ENCODE data around the gene CCNQ. TPM values are rescaled to one million over a fixed set of nuclear protein-coding genes. Genes with fewer than 3 reads are reported as not detected.

The CCNQ gene
- total RNA-seq, 1 experiment from 2014 or later: 27.0 TPM

GRCh38 chrX:153587342-153587741 lies 11.6 kb downstream of the CCNQ start:
- no peaks in the 10 kb centered on the region for H3K36me3 ChIP-seq
- H3K9me3 ChIP-seq (replicated peaks): no peaks in the 10 kb centered on the region
- no peak for DNase-seq
- no peak overlapping the region for H3K27ac ChIP-seq
- H3K4me3 ChIP-seq: no peak overlapping the region
- H3K27me3 ChIP-seq: no peaks in the 10 kb centered on the region
- H3K4me1 ChIP-seq: no peaks in the 10 kb centered on the region

GRCh38 chrX:153585827-153586226 lies 13.1 kb downstream of the CCNQ start:
- Histone ChIP-seq H3K4me3 (no peak overlapping the region), H3K27ac (no peak overlapping the region), H3K36me3 (no peaks in the 10 kb centered on the region), H3K27me3 (no peaks in the 10 kb centered on the region), H3K9me3 (replicated peaks) (no peaks in the 10 kb centered on the region), H3K4me1 (no peaks in the 10 kb centered on the region)
- DNase-seq: no peak

GRCh38 chrX:153583433-153583832 lies 15.5 kb downstream of the CCNQ start:
- no peaks in the 10 kb centered on the region for H3K4me1 ChIP-seq
- H3K9me3 ChIP-seq (replicated peaks): no peaks in the 10 kb centered on the region
- H3K27ac ChIP-seq: no peak overlapping the region
- DNase-seq: no peak
- H3K27me3 ChIP-seq: no peaks in the 10 kb centered on the region
- H3K4me3 ChIP-seq: no peak overlapping the region
- no peaks in the 10 kb centered on the region for H3K36me3 ChIP-seq

- Histone ChIP-seq H3K36me3 (no peaks in the 10 kb centered on the region), H3K9me3 (replicated peaks) (no peaks in the 10 kb centered on the region), H3K27me3 (no peaks in the 10 kb centered on the region), H3K27ac (no peak overlapping the region), H3K4me3 (no peak overlapping the region), H3K4me1 (no peaks in the 10 kb centered on the region)
- DNase-seq: peak; percentile 71 to 75
Measured at GRCh38 chrX:153582896-153583295, 16.0 kb downstream of the CCNQ start.

GRCh38 chrX:153580700-153581386 lies 18.1 kb downstream of the CCNQ start:
- Histone ChIP-seq H3K4me3 (no peak overlapping the region), H3K36me3 (no peaks in the 10 kb centered on the region), H3K4me1 (no peaks in the 10 kb centered on the region), H3K9me3 (replicated peaks) (no peaks in the 10 kb centered on the region), H3K27me3 (no peaks in the 10 kb centered on the region), H3K27ac (no peak overlapping the region)
- DNase-seq: no peak

- Histone ChIP-seq H3K27me3 (no peaks in the 10 kb centered on the region), H3K27ac (no peak overlapping the region), H3K36me3 (no peaks in the 10 kb centered on the region), H3K4me1 (no peaks in the 10 kb centered on the region), H3K4me3 (no peak overlapping the region), H3K9me3 (replicated peaks) (no peaks in the 10 kb centered on the region)
- no peak for DNase-seq
Measured at GRCh38 chrX:153578889-153579288, 20.1 kb downstream of the CCNQ start.

- H3K27ac ChIP-seq: no peak overlapping the region
- H3K27me3 ChIP-seq: no peaks in the 10 kb centered on the region
- no peaks in the 10 kb centered on the region for H3K9me3 ChIP-seq (replicated peaks)
Measured at GRCh38 chrX:153578200-153578835, 20.6 kb downstream of the CCNQ start.

GRCh38 chrX:153576961-153577360 lies 22.0 kb downstream of the CCNQ start:
- Histone ChIP-seq H3K9me3 (replicated peaks) (no peaks in the 10 kb centered on the region), H3K36me3 (no peaks in the 10 kb centered on the region), H3K4me3 (no peak overlapping the region), H3K4me1 (no peaks in the 10 kb centered on the region), H3K27me3 (no peaks in the 10 kb centered on the region), H3K27ac (no peak overlapping the region)
- peak in 1 of 2 experiments; percentile 9 for DNase-seq

More at GRCh38 chrX:153578200-153578835, 20.6 kb downstream of the CCNQ start:
- H3K36me3 ChIP-seq: no peaks in the 10 kb centered on the region
- no peaks in the 10 kb centered on the region for H3K4me1 ChIP-seq
- H3K4me3 ChIP-seq: no peak overlapping the region
- DNase-seq: no peak

GRCh38 chrX:153576239-153576870 lies 22.6 kb downstream of the CCNQ start:
- no peaks in the 10 kb centered on the region for H3K9me3 ChIP-seq (replicated peaks)
- no peaks in the 10 kb centered on the region for H3K27me3 ChIP-seq
- DNase-seq: no peak
- H3K4me3 ChIP-seq: no peak overlapping the region
- no peaks in the 10 kb centered on the region for H3K4me1 ChIP-seq
- H3K27ac ChIP-seq: no peak overlapping the region
- no peaks in the 10 kb centered on the region for H3K36me3 ChIP-seq

GRCh38 chrX:153573984-153574383 lies 25.0 kb downstream of the CCNQ start:
- Histone ChIP-seq H3K4me3 (no peak overlapping the region), H3K27me3 (no peaks in the 10 kb centered on the region), H3K36me3 (no peaks in the 10 kb centered on the region), H3K9me3 (replicated peaks) (no peaks in the 10 kb centered on the region), H3K4me1 (no peaks in the 10 kb centered on the region), H3K27ac (no peak overlapping the region)
- no peak for DNase-seq

- no peaks in the 10 kb centered on the region for H3K4me1 ChIP-seq
- H3K36me3 ChIP-seq: no peaks in the 10 kb centered on the region
- H3K4me3 ChIP-seq: no peak overlapping the region
- no peaks in the 10 kb centered on the region for H3K27me3 ChIP-seq
- no peaks in the 10 kb centered on the region for H3K9me3 ChIP-seq (replicated peaks)
- no peak overlapping the region for H3K27ac ChIP-seq
- DNase-seq: no peak
Measured at GRCh38 chrX:153572601-153573000, 26.3 kb downstream of the CCNQ start.

GRCh38 chrX:153571534-153571908 lies 27.4 kb downstream of the CCNQ start:
- H3K4me1 ChIP-seq: no peaks in the 10 kb centered on the region
- no peaks in the 10 kb centered on the region for H3K27me3 ChIP-seq
- no peak overlapping the region for H3K4me3 ChIP-seq
- no peak for DNase-seq
- H3K36me3 ChIP-seq: no peaks in the 10 kb centered on the region
- no peaks in the 10 kb centered on the region for H3K9me3 ChIP-seq (replicated peaks)
- H3K27ac ChIP-seq: no peak overlapping the region

GRCh38 chrX:153569475-153569874 lies 29.5 kb downstream of the CCNQ start:
- Histone ChIP-seq H3K36me3 (no peaks in the 10 kb centered on the region), H3K9me3 (replicated peaks) (no peaks in the 10 kb centered on the region), H3K27me3 (no peaks in the 10 kb centered on the region), H3K27ac (no peak overlapping the region), H3K4me3 (no peak overlapping the region), H3K4me1 (no peaks in the 10 kb centered on the region)
- no peak for DNase-seq

GRCh38 chrX:153568451-153569011 lies 30.4 kb downstream of the CCNQ start:
- no peaks in the 10 kb centered on the region for H3K4me1 ChIP-seq

GRCh38 chrX:153565996-153566580 lies 32.9 kb downstream of the CCNQ start:
- H3K27ac ChIP-seq: no peak overlapping the region
- DNase-seq: no peak
- H3K27me3 ChIP-seq: no peaks in the 10 kb centered on the region
- no peaks in the 10 kb centered on the region for H3K4me1 ChIP-seq
- H3K36me3 ChIP-seq: no peaks in the 10 kb centered on the region
- H3K9me3 ChIP-seq (replicated peaks): no peaks in the 10 kb centered on the region
- H3K4me3 ChIP-seq: no peak overlapping the region

More at GRCh38 chrX:153568451-153569011, 30.4 kb downstream of the CCNQ start:
- H3K9me3 ChIP-seq (replicated peaks): no peaks in the 10 kb centered on the region
- no peak overlapping the region for H3K4me3 ChIP-seq
- H3K36me3 ChIP-seq: no peaks in the 10 kb centered on the region
- no peaks in the 10 kb centered on the region for H3K27me3 ChIP-seq
- no peak overlapping the region for H3K27ac ChIP-seq
- no peak for DNase-seq

Measured in SJCRH30 (cell line).